NK-92 (cell line): ENCODE data around the gene MTG1.
"Not testable (repeated sequence)": the region's sequence is repeated elsewhere in the genome, so short reads cannot be mapped to it uniquely, and the experiment has no call there.

Experiments used
- DNase-seq: peaks from one replicate; lab custom pipeline; 2025; ENCODE audit not compliant: unreplicated experiment; lab: John Stamatoyannopoulos, UW

The MTG1 gene

DNA sequence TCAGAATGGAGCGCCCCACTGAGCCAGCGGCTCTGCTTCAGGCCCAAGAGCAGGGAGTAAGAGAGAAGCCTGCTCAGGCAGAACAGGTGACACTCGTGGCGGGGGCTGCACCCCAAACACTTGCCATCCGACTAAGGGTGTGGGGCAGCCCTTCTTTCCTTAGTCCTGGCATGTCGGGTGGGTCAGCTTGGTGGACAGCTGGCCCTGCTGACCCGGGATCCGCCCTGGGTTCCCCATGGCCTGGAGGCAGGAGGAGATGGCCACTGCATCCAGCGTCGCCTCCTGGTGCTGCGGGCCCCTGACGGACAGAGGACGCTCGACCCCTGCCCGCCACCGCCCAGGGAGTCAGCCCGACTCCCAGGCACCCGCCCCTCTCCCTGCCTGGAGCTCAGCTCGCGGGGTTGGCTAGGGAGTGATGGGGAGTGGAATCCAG lies 16.1 kb upstream of the MTG1 start:
- no peak for DNase-seq

DNA sequence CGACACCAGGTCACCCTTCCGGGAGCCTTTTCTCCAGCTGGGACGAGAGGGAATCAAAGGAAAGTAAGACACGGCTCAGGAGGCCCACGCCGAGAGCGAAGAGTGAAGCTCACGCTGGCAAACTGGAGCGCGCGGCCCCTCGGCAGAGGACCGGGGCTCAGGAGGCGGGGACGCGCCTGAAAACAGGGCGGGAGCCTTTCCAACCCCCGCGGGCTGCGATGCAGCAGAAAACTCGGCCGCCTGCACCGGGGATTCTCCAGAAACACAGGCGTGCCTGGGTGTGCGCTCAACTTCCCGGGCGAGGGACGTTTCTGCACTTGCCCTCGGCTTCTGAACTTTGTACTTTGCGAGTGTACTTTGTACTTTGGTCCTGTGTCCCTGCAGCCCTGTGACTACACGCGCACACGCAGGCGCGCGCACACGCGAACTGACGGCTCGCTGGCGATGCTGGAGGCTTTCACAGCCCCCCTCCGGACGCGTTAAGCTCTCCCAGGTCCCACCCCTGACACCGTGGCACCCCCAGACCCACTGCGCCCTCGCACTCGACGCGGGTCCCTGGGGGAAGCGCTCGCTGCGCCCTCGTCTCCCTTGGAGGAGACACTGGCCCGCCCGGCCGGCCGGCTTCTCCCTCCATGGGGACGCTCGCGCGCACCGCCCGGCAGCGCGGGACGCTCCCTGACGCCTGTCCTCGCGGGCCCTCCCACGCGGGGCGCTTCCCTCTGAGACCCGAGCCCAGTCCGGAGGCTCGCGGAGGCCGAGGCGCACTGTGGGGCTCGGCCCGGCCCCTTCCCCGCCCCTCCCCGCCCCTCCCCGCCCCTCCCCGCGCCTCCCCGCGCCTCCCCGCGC lies 15.5 kb upstream of the MTG1 start:
- no peak for DNase-seq

DNA sequence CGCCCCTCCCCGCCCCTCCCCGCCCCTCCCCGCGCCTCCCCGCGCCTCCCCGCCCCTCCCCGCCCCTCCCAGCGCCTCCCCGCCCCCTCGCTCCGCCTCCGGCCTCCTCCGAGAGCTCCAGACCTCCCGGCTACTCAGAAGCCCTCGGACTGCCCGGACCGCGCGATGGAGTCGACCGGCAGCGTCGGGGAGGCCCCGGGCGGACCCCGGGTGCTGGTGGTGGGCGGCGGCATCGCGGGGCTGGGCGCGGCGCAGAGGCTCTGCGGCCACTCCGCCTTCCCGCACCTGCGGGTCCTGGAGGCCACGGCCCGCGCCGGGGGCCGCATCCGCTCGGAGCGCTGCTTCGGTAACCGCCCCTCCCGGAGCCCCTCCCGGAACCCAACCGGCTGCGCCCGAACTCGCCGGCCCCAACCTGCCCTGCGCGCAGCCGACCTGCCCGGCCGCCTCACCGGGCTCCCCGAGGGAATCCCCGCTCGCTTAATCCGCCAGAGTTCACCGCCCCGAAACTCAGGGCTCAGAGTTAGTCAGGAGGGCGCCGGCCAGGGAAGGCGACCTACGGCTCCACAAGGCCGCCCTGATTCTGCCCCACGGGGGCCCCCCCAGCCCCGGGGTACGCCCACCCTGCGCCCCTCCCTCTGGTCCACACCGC lies 14.7 kb upstream of the MTG1 start, which contains the start of gene PAOX:
TSS of gene PAOX (plus strand) at position 111 of the 649 bp plus-strand sequence. CDS start at position 166, 55 bp downstream.
- DNase-seq, result no peak

DNA sequence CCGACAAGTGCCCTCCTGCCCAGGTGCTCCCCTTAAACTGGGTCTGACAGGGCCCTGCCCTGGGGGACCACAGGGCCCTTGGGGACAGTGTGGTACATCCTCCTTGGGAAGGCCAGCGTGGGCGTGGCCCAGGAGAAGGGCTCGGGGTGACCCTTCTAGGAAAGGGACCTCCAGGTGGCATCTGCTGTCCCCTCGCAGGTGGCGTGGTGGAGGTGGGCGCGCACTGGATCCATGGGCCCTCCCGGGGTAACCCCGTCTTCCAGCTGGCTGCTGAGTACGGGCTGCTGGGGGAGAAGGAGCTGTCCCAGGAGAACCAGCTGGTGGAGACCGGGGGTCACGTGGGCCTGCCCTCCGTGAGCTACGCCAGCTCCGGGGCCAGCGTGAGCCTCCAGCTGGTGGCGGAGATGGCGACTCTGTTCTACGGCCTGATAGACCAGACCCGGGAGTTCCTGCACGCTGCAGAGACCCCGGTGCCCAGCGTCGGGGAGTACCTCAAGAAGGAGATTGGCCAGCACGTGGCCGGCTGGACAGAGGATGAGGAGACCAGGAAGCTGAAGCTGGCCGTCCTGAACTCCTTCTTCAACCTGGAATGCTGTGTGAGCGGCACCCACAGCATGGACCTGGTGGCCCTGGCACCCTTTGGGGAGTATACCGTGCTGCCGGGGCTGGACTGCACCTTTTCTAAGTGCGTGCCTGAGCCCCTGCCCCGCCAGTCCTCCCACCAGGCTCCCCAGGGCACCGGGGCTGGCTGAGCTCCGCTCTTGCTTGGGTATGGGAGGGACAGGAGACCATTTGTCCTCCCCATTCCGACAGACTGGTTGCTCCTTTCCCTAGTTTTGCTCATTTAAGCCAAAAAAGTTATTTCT lies 13.9 kb upstream of the MTG1 start:
- no peak for DNase-seq

DNA sequence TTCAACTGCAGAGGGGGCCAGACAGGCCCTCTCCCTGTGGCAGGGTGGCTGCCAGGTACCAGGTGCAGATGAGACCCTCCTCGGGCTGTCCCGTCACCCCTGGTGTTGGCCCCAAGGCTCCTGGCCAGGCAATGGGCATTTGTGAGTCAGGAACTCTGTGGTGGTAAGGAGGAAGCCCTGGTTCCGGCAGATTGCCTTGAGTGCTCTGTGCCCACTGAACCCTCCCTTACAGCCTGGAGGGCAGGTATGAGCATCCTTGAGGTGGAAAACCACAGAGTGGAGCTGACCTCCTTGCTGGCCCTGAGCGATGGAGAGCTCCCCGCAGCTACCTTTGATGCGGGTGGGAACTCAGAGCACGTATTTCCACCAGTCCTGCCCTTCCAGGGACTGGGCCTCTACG lies 12.9 kb upstream of the MTG1 start:
- DNase-seq, result no peak

DNA sequence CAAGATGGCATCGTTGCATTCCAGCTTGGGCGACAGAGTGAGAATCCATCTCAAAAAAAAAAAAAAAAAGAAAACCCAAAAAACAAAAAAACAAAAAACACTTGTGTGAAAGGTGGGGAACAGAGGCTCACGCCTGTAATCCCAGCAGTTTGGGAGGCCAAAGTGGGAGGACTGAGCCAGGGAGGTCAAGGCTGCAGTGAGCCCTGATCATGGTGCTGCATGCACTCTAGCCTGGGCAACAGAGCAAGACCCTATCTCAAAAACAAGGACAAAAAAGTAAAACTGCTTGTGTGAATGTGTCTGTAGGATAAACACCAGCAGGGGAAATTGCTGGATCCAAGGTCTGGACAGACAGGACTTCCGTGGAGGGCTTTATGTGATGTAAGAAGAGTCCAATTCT lies 10.4 kb upstream of the MTG1 start:
- DNase-seq, result no peak

DNA sequence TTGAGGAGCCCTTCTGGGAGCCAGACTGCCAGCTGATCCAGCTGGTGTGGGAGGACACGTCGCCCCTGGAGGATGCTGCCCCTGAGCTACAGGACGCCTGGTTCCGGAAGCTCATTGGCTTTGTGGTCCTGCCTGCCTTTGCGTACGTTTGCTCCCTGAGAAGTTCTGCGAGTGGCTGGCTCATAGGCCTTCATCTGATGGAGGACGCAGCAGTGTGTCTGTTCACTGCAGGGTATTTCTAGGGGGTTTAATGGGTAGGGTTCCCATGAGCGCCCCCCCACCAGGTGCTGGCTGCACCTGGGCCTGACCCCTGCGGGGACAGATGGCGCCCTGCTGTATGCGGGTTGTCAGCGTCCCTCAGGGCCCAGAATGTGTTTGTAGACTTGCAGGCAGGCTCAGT lies 9.9 kb upstream of the MTG1 start:
- no peak for DNase-seq

DNA sequence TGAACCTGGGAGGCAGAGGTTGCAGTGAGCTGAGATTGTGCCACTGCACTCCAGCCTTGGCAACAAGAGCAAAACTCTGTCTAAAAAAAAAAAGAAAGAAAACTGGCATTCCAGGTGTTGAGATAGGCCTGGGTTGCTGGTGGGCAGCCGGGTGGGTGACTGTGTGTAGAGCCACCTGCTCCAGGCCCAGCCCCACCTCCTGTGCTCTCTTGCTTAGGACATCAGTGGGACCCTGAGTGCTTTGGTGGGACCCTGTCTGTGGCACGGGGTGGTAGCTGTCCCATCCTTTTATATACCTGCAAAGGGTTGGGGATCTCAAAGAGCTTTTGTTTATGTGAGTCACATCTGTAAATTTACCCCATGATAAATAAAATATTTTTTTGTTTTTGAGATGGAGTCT lies 8.7 kb upstream of the MTG1 start:
- DNase-seq, result no peak

DNA sequence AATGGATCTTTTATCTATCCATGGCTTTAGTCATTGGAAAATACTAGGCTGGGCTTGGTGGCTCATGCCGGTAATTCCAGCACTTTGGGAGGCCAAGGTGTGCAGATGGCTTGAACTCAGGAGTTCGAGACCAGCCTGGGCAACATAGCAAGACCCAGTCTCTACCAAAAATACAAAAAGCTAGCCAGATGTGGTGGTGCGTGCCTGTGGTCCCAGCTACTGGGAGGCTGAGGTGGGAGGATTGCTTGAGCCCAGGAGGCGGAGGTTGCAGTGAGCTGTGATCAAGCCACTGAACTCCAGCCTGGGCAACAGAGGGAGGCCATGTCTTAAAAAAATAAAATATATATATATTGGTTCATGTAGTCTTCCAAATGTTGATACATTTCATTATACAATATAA lies 7.0 kb upstream of the MTG1 start:
- DNase-seq, result not testable (repeated sequence)

DNA sequence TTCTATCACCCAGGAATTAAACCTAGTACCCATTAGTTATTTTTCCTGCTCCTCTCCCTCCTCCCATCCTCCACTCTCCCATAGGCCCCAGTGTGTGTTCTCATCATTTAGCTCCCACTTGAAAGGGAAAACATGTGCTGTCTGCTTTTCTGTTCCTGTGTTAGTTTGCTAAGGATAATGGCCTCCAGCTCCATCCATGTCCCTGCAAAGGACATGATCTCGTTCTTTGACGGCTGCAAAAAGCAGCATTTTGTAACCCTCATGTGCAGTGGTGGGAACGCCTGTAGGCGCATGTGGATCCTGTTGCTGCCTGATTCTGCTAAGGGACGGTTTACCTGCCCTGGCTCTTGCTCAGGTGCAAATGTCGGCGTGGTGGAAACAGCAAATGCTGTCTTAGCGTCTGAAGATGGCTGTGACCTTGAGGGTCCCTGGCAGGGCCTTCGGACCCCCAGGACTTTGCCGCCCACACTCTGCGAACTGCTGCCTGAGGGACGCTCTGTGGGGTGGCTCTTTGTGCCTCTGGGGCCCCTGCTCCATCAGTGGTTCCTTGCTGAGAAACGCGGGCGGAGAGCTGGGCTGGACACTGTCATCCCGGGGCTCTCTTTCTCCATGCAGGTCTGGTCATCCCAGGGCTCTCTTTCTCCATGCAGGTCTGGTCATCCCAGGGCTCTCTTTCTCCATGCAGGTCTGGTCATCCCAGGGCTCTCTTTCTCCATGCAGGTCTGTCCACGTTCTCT lies 5.6 kb upstream of the MTG1 start:
- no peak for DNase-seq

DNA sequence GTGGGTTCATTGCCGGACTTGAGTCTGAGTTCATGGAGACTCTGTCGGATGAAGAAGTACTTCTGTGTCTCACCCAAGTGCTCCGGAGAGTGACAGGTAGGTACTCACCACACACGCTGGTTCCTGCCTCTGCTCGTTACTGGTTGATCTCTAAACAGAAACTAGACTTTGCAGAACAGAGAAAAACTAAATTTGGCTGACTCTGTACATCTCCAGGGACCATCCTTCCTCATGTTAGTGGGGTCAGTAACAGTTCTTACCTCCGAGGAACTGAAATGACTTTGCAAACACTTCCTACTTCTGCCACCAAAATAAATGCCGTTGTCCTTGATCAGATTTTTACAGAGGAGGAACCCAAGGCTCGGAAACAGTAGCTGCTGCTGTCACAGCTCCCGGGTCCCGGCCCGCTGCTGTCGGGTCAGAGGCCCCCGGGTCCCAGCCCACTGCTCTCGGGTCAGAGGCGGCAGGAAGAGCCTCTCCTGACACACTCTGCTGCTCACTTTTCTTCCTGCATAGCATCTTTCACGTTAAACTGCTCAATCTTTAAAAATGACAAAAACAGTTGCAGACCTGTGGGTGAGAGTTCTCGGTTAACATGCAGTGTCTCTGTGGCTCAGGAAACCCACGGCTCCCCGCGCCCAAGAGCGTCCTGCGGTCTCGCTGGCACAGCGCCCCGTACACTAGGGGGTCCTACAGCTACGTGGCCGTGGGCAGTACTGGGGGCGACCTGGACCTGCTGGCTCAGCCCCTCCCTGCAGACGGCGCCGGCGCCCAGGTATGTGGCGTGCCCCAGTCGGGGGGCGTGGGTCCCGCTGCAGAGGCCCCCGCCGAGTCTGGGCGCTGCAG lies 4.8 kb upstream of the MTG1 start:
- no peak for DNase-seq

DNA sequence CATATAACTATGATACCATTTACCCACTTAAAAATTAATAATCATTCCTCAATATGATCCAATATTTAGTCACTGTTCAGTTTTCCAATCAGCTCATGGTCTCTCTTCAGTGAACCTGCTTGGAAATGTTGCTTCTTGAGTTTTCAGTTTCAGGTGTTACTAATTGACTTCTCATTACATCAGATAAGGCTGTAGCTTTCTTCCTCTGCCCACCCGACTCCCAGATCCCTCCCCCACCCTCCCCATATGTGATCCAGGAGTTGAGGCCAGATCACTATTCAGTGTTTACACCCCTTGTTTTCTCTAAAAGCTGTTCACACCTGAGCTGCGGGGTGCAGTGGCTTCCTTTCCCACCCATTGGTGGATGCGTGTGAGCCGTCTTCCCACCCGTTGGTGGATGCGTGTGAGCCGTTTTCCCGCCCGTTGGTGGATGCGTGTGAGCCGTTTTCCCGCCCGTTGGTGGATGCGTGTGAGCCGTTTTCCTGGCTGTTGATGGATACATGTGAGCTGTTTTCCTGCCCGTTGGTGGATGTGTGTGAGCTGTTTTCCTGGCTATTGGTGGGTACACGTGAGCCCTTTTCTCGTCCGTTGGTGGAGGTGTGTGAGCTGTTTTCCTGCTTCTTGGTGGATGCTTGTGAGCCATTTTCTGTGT lies 3.2 kb upstream of the MTG1 start:
- no peak for DNase-seq

DNA sequence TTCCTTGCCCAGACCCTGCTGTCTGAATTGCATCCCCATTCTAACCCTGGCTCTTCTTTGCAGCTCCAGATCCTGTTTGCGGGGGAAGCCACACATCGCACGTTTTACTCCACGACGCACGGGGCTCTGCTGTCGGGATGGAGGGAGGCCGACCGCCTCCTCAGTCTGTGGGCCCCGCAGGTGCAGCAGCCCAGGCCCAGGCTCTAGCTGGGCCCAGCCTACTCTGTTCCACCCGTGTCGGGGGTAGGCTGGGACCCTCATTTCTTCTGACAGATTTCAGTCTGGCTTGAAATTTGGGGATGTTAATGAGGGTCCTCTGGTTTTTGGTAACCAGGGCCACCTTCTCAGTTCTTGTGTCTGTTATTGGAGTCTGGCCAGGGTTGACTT lies 2.7 kb upstream of the MTG1 start:
- no peak for DNase-seq

DNA sequence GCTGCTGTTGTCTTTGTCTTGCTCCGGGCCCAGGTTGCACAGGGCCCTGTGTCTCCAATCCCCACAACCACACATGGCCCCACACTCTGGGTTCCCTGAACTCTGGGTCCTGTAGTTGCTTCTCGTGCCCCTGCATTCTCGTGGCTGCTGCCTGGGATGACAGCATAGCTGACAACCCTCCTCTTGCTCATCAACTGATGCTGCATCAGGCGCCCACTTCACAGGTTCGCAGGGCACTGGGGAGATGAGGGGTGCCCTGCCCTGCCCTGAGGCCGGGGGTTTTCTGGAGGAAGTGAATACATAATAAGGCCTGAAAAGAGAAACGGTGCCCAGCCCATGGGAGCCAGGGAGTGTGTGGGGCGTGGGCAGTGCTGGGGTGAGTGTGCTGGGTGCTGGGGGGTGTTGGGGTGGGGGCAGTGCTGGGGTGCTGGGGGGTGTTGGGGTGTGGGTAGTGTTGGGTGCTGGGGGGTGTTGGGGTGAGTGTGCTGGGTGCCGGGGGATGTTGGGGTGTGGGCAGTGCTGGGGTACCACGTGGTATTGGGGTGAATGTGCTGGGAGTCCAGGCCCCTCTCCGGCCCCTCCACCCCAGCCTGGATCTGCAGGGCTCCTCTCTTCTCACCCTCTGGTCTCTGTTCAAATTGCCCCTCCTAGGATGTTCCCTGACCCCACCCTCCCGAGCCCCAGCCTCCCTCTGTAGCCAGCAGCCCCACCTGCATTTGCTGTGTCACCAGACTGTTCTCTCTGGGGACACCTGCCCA lies 2.0 kb upstream of the MTG1 start:
- DNase-seq, result no peak

DNA sequence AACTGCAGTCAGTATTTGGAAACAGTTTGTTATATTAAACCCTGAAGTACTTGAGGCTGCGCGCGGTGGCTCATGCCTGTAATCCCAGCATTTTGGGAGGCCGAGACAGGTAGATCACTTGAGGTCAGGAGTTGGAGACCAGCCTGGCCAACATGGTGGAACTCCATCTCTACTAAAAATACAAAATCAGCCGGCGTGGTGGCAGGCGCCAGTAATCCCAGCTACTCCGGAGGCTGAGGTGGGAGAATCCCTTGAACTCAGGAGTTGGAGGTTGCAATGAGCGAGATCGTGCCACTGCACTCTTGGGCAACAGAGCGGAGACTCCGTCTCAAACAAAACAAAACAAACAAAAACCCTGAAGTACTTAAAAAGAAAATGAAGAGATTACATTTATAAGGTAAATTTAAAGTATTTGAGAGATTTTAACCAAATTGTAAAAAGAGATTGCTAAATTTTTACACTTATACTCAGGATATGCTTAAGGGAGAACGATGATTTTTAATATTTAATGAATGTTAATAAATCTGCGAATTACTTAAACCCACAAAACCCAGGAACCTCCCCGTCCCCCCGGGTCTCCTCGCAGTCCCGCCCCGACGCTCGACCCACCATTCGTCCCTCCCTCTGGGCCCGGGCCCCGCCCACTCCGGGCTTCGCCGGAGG lies 425 bp upstream of the MTG1 start:
- no peak for DNase-seq

DNA sequence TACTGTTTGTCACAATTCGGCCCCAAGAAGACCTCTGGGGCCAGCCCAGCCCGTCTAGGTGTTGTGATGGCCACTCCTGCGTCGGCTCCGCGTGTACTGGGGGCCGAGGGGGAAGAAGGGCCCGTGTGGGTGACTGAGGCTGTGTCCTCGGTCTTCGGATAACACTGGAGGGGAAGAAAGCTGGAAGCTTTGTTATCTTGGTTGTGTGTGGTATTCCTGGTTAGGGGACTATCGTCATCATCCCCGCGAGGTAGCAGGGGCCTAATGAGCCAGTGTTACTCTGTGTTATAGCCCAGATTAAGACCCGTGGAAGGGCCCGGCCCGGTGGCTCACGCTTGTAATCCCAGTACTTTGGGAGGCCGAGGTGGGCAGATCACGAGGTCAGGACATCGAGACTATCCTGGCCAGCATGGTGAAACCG lies 854 bp downstream of the MTG1 start:
- DNase-seq, result no peak

DNA sequence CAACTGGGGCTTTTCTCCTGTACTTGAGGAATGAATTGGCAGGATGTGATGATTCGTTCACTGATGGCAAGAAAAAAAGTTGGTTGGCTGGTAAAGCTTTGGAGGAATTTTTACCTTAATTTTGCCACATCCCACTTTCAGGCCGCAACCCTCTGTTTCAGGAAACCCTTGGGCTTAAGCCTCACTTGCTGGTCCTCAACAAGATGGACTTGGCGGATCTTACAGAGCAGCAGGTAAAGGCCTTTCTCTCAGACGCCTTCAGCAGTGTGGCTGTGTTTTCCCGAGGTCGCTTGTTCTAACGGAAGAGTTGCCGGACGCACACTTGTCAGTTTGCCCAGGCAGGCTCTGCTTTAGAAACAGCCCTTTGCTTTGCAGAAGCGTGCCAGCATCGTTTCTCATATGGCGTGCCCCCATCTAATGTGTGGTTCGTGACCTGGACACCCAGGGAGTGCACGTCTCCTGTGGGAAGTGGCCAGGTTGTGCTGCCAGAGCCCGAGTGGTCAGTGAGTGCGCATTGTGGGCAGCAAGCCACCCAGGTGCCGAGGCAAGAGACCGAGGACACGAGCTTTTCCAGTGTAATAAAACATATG lies 2.2 kb downstream of the MTG1 start:
- no peak for DNase-seq

DNA sequence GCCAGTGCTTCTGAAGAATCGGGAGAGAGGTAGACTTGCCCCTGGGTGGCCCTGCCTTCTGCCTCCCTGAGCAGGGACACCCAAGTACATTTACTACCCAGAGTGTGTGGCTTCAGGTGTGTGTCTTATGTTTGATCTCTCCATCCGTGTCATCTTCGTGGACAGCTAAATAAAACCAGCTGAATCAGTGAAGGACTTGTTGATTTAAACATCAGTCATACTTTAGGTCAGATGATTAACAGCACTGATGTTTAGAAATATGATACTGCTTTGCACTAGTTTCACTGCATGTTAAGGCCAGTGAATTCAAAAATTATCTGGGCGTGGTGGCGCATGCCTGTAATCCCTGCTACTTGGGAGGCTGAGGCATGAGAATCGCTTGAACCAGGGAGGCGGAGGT lies 4.0 kb downstream of the MTG1 start:
- no peak for DNase-seq
